WTC11 (cell line): Measurements from ENCODE around the gene RTP2. TPM values are rescaled to one million over a fixed set of nuclear protein-coding genes. Genes with fewer than 3 reads are reported as not detected.
"Not testable (repeated sequence)": the region's sequence is repeated elsewhere in the genome, so short reads cannot be mapped to it uniquely, and the experiment has no call there.

Source experiments
- ATAC-seq: fragments of 200-7000 bp; cut with Tn5 transposase; 2 replicates; pipeline ENCODE4 v1.10.0; 2021; ENCODE audit warnings: mild to moderate bottlenecking, moderate library complexity
- CTCF ChIA-PET: fragments of 300-600 bp; sonication (Branson Sonifier 250); formaldehyde crosslinking; loops from one replicate; lab custom pipeline; 2021; ENCODE audit warnings: antibody characterized with exemption; lab: Charles Lee
- POLR2A ChIA-PET: fragments of 350-600 bp; sonication (Branson Sonifier 250); formaldehyde crosslinking; loops from one replicate; lab custom pipeline; 2021; ENCODE audit warnings: antibody characterized with exemption; lab: Charles Lee
- DNase-seq: peaks from one replicate; pipeline ENCODE4 v3.0.0; 2021; ENCODE audit warnings: low spot score
- H3K27ac Mint-ChIP-seq: 2 replicates; pipeline ENCODE4 v1.8.0; 2021; ENCODE audit warnings: mixed read lengths
- H3K27me3 Mint-ChIP-seq: 2 replicates; pipeline ENCODE4 v1.8.0; 2021; ENCODE audit warnings: low read depth, mild to moderate bottlenecking, moderate library complexity, mixed read lengths
- H3K36me3 Mint-ChIP-seq: 2 replicates; pipeline ENCODE4 v1.8.0; 2021; ENCODE audit warnings: mixed read lengths
- H3K4me1 Mint-ChIP-seq: 2 replicates; pipeline ENCODE4 v1.8.0; 2022; ENCODE audit warnings: mixed read lengths
- H3K4me3 Mint-ChIP-seq: 2 replicates; pipeline ENCODE4 v1.8.0; 2021; ENCODE audit warnings: mild to moderate bottlenecking, moderate library complexity, mixed read lengths
- H3K9me3 Mint-ChIP-seq: 2 replicates; pipeline ENCODE4 v1.8.0; 2021; ENCODE audit warnings: mixed read lengths
- ELF4 ChIP-seq: sonication (generic); formaldehyde crosslinking; IDR thresholded peaks from 2 replicates; pipeline ENCODE4 v1.8.1; 2022; ENCODE audit warnings: low read depth, mild to moderate bottlenecking, moderate library complexity, missing genetic modification reagents
- ESRRA ChIP-seq: sonication (generic); formaldehyde crosslinking; IDR thresholded peaks from 2 replicates; pipeline ENCODE4 v1.8.1; 2022; ENCODE audit warnings: mild to moderate bottlenecking, missing genetic modification reagents, borderline replicate concordance
- ETV6 ChIP-seq: sonication (generic); formaldehyde crosslinking; IDR thresholded peaks from 2 replicates; pipeline ENCODE4 v1.8.1; 2022; ENCODE audit warnings: mild to moderate bottlenecking, missing genetic modification reagents
- IRF2 ChIP-seq: sonication (generic); formaldehyde crosslinking; IDR thresholded peaks from 2 replicates; pipeline ENCODE4 v1.8.0; 2022; ENCODE audit warnings: low read depth, missing genetic modification reagents, borderline replicate concordance
- SP1 ChIP-seq: sonication (generic); formaldehyde crosslinking; conservative IDR thresholded peaks from 2 replicates; pipeline ENCODE4 v1.8.1; 2022; ENCODE audit warnings: missing genetic modification reagents
- TCF7 ChIP-seq: sonication (generic); formaldehyde crosslinking; IDR thresholded peaks from 2 replicates; pipeline ENCODE4 v1.8.0; 2022; ENCODE audit warnings: mild to moderate bottlenecking, low read depth, missing genetic modification reagents, moderate library complexity
- ZNF317 ChIP-seq: sonication (generic); formaldehyde crosslinking; IDR thresholded peaks from 2 replicates; pipeline ENCODE4 v1.8.1; 2023; ENCODE audit warnings: low read depth, mild to moderate bottlenecking, moderate library complexity, missing genetic modification reagents, borderline replicate concordance
- total RNA-seq: library from RNA; stranded (reverse); gene quantifications from 3 replicates; pipeline ENCODE4 v1.2.3, GENCODE V29; 2021
- TF ChIP-seq, protein P1 (sequence below): sonication (generic); formaldehyde crosslinking; IDR thresholded peaks from 2 replicates; pipeline ENCODE4 v1.8.0; 2022; ENCODE audit warnings: mild to moderate bottlenecking, missing genetic modification reagents
- TF ChIP-seq, protein P2 (sequence below): sonication (generic); formaldehyde crosslinking; IDR thresholded peaks from 2 replicates; pipeline ENCODE4 v1.8.0; 2022; ENCODE audit warnings: mild to moderate bottlenecking, missing genetic modification reagents
- TF ChIP-seq, protein P3 (sequence below): sonication (generic); formaldehyde crosslinking; IDR thresholded peaks from 2 replicates; pipeline ENCODE4 v1.8.1; 2023; ENCODE audit warnings: mild to moderate bottlenecking, missing genetic modification reagents, moderate library complexity
- TF ChIP-seq, protein P4 (sequence below): fragments of 250-450 bp; sonication (Bioruptor Pico); IDR thresholded peaks from 2 replicates; pipeline ENCODE4 v1.8.0; 2021; ENCODE audit warnings: mild to moderate bottlenecking
- TF ChIP-seq, protein P5 (sequence below): fragments of 250-450 bp; sonication (Bioruptor Pico); IDR thresholded peaks from 2 replicates; pipeline ENCODE4 v2.1.2; 2022; ENCODE audit warnings: mild to moderate bottlenecking, moderate library complexity
- TF ChIP-seq, protein P6 (sequence below): fragments of 200-600 bp; IDR thresholded peaks from 2 replicates; pipeline ENCODE4 v1.8.0; 2022; ENCODE audit warnings: antibody characterized with exemption

RTP2 gene
- total RNA-seq, 1 experiment from 2014 or later, result not detected

DNA sequence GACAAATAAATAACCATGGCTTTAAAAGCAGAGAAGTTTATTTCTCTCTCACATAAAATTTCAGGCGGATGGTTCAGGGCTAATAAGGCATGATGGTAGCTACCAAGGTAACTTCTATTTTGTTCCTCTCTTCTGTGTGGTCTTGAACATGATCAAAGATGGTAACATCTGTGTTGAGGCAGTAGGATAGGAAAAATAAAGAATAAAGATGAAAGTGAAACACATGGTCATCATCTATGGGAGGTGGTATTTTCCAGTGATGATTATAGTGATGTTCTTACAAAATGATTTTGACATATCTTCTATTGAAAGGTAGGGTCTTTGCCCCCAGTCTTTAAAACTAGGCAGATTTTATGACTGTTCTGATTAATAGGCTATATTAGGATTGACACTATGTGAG is 17.9 kb downstream of the RTP2 start:
- H3K27ac Mint-ChIP-seq, result no peak overlapping the region

DNA sequence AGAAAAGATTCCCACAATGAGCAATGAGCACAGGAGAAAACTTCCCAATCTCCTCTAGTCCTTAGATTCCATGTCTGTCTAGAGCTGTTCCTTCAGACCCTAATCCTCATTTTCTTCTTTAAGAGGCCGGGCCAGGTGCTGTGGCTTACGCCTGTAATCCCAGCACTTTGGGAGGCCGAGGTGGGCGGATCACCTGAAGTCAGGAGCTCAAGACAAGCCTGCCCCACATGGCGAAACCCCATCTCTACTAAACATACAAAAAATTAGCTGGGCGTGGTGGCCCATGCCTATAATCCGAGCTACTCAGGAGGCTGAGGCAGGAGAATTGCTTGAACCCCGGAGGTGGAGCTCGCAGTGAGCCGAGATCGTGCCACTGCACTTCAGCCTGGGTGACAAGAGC is 20.6 kb downstream of the RTP2 start:
- ChIA-PET CTCF (interaction anchor here (0.6 to 3.6 kb wide), 6 partner anchors 27 to 1256 kb away, joined by 4 to 44 read pairs (median 9); no protein-coding TSS in a partner anchor), POLR2A (interaction anchor here (0.6 to 0.7 kb wide), 3 partner anchors 354 to 703 kb away, joined by 3 to 13 read pairs (median 3); no protein-coding TSS in a partner anchor)
- not testable (repeated sequence) for H3K27ac Mint-ChIP-seq, H3K4me3 Mint-ChIP-seq, ATAC-seq, DNase-seq
- peaks cover 34% of the 10 kb centered on the region for H3K9me3 Mint-ChIP-seq
- peaks cover 21% of the 10 kb centered on the region for H3K36me3 Mint-ChIP-seq
- peaks cover 20% of the 10 kb centered on the region for H3K4me1 Mint-ChIP-seq
- peaks cover 20% of the 10 kb centered on the region for H3K27me3 Mint-ChIP-seq

More for the DNA sequence above, 17.9 kb downstream of the RTP2 start:
- ChIA-PET POLR2A (no interaction called here), CTCF (interaction anchor here (1.1 kb wide), 1 partner anchor 365 kb away, joined by 4 read pairs; no protein-coding TSS in a partner anchor)
- H3K9me3 Mint-ChIP-seq, result peaks cover 42% of the 10 kb centered on the region
- DNase-seq (no peak), ATAC-seq (no peak)
- H3K36me3 Mint-ChIP-seq, result peaks cover 30% of the 10 kb centered on the region
- no peak for TF ChIP-seq ELF4
- TF ChIP-seq, protein P1, sequence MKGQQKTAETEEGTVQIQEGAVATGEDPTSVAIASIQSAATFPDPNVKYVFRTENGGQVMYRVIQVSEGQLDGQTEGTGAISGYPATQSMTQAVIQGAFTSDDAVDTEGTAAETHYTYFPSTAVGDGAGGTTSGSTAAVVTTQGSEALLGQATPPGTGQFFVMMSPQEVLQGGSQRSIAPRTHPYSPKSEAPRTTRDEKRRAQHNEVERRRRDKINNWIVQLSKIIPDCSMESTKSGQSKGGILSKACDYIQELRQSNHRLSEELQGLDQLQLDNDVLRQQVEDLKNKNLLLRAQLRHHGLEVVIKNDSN (CRISPR knock-in tag), result no peak
- no peak for TF ChIP-seq ZNF317 (CRISPR knock-in tag)
- TF ChIP-seq, protein P2, sequence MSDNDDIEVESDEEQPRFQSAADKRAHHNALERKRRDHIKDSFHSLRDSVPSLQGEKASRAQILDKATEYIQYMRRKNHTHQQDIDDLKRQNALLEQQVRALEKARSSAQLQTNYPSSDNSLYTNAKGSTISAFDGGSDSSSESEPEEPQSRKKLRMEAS (CRISPR knock-in tag), result no peak
- TF ChIP-seq, protein P3, sequence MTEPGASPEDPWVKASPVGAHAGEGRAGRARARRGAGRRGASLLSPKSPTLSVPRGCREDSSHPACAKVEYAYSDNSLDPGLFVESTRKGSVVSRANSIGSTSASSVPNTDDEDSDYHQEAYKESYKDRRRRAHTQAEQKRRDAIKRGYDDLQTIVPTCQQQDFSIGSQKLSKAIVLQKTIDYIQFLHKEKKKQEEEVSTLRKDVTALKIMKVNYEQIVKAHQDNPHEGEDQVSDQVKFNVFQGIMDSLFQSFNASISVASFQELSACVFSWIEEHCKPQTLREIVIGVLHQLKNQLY (CRISPR knock-in tag), result no peak
- TF ChIP-seq TCF7 (CRISPR knock-in tag), result no peak
- no peak overlapping the region for H3K4me3 Mint-ChIP-seq
- H3K27me3 Mint-ChIP-seq, result peaks cover 2% of the 10 kb centered on the region; the same call in 1 of the 2 replicates
- H3K4me1 Mint-ChIP-seq, result peaks cover 3% of the 10 kb centered on the region

DNA sequence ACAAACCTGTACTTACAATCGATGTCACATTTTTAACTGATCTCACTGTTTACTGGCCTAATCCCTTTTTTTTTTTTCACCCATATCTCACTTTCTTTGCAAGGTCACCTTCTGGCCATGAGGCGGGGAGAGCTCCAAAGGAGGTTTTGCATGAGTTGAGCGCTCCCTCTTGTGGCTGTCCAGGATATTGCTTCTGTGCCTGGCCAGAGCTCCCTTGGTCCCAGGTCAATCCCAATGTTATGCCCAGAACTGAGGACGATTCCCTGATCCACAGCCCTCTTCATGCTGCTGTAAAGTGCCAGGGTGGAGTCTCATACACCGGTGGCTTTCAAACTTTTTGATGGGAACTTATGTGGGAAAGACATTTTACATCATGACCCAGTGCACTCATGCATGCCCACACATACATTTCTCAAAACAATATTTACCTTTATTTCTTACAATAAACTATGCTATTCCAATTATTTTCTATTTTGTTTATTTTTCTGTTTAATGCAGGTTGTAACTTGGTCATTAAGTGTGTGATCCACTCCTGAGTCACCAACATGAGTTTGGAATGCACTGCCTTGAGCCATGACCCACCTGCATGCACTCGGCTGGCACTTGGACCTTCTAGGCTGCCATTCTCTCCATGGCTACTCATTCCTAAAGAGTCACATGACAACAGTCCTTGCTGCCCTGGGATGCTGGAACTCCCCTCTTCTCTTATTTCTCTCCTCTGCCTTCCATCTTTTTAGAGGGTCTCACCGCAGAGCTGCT is 22.5 kb downstream of the RTP2 start:
- TF ChIP-seq ETV6 (CRISPR knock-in tag) (peak; percentile 27; the same call in 1 of the 2 replicates), ESRRA (peak; percentile 81; the same call in 1 of the 2 replicates), IRF2 (CRISPR knock-in tag) (no peak), SP1 (no peak)
- TF ChIP-seq, protein P4, sequence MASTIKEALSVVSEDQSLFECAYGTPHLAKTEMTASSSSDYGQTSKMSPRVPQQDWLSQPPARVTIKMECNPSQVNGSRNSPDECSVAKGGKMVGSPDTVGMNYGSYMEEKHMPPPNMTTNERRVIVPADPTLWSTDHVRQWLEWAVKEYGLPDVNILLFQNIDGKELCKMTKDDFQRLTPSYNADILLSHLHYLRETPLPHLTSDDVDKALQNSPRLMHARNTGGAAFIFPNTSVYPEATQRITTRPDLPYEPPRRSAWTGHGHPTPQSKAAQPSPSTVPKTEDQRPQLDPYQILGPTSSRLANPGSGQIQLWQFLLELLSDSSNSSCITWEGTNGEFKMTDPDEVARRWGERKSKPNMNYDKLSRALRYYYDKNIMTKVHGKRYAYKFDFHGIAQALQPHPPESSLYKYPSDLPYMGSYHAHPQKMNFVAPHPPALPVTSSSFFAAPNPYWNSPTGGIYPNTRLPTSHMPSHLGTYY (CRISPR knock-in tag), result no peak
- TF ChIP-seq, protein P5, sequence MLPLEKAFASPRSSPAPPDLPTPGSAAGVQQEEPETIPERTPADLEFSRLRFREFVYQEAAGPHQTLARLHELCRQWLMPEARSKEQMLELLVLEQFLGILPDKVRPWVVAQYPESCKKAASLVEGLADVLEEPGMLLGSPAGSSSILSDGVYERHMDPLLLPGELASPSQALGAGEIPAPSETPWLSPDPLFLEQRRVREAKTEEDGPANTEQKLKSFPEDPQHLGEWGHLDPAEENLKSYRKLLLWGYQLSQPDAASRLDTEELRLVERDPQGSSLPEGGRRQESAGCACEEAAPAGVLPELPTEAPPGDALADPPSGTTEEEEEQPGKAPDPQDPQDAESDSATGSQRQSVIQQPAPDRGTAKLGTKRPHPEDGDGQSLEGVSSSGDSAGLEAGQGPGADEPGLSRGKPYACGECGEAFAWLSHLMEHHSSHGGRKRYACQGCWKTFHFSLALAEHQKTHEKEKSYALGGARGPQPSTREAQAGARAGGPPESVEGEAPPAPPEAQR, result no peak
- TF ChIP-seq, protein P6, sequence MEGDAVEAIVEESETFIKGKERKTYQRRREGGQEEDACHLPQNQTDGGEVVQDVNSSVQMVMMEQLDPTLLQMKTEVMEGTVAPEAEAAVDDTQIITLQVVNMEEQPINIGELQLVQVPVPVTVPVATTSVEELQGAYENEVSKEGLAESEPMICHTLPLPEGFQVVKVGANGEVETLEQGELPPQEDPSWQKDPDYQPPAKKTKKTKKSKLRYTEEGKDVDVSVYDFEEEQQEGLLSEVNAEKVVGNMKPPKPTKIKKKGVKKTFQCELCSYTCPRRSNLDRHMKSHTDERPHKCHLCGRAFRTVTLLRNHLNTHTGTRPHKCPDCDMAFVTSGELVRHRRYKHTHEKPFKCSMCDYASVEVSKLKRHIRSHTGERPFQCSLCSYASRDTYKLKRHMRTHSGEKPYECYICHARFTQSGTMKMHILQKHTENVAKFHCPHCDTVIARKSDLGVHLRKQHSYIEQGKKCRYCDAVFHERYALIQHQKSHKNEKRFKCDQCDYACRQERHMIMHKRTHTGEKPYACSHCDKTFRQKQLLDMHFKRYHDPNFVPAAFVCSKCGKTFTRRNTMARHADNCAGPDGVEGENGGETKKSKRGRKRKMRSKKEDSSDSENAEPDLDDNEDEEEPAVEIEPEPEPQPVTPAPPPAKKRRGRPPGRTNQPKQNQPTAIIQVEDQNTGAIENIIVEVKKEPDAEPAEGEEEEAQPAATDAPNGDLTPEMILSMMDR, result peak; percentile 93
- ATAC-seq, result peak; percentile 91
- Mint-ChIP-seq H3K27ac (0 out of 2 replicates have a peak overlapping the region, but pooled peaks have one; percentile 15), H3K4me3 (no peak overlapping the region), H3K27me3 (peaks cover 39% of the 10 kb centered on the region), H3K36me3 (peaks cover 6% of the 10 kb centered on the region), H3K4me1 (peaks cover 20% of the 10 kb centered on the region), H3K9me3 (peaks cover 16% of the 10 kb centered on the region)
- DNase-seq, result peak; percentile 92
- ChIA-PET CTCF (interaction anchor here (0.6 to 5.4 kb wide), 77 partner anchors 9 to 1275 kb away, joined by 3 to 433 read pairs (median 4); partner anchors contain the start of genes MASP1, RPL39L, RTP2 and SST), POLR2A (interaction anchor here (0.6 to 3.6 kb wide), 4 partner anchors 58 to 831 kb away, joined by 3 to 18 read pairs (median 4); no protein-coding TSS in a partner anchor)
